ENCODE data around the gene SLC7A14. TPM values are rescaled to one million over a fixed set of nuclear protein-coding genes. Genes with fewer than 3 reads are reported as not detected.

SLC7A14 gene
- total RNA-seq, 2 experiments from 2014 or later = not detected

DNA sequence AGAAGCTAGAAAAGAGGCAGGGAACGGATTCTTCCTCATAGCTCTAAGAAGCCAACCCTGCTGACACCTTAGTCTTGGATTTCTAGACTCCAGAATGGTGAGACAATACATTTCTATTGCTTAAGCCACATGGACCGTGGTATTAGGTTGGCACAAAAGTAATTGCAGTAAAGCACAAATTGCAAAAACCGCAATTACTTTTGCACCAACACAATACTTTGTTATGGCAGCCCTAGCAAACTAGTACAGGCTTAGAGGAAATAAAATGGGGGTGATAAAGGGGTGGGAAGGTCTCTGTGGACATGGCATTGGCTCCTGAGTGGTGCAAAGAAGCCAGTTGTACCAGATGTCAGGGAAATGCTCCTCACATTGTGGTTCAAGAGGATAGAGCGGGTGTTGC is 56.0 kb downstream of the SLC7A14 start:
- intact Hi-C loops (cut with DNase I, micrococcal nuclease) = no loop called here
- CTCF ChIA-PET = no interaction called here

DNA sequence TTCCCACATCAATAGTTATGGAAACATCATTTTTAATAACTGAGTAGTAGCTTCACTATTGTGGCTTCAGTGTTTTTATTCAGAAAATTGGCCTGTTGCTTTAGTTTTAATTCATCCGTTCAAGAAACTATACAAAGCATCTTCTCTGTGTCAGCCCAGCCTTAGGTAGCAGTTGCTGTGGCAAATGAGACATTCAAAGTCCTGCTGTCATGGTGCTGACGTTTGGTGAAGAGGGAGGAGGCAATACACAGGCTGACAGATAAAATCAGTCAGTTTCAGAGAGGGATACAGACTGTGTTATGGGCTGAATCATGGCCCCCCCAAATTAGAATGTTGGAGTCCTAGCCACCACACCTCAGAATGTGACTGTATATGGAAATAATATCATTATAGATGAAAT is 56.5 kb downstream of the SLC7A14 start:
- Mint-ChIP-seq H3K4me1 (no peaks in the 10 kb centered on the region), H3K4me3 (no peak overlapping the region), H3K36me3 (ENCODE audit: low read depth) (no peaks in the 10 kb centered on the region), H3K27me3 (peaks cover 2% of the 10 kb centered on the region), H3K9me3 (ENCODE audit: low read depth) (no peaks in the 10 kb centered on the region), H3K27ac (no peak overlapping the region)
- intact Hi-C loops (cut with DNase I, micrococcal nuclease) = no loop called here
- no peak for ATAC-seq
- CTCF ChIA-PET = no interaction called here
- POLR2A ChIA-PET = no interaction called here
- DNase-seq = no peak

More for the DNA sequence above, 56.0 kb downstream of the SLC7A14 start:
- POLR2A ChIA-PET = no interaction called here
- H3K27ac Mint-ChIP-seq = no peak overlapping the region
- DNase-seq (no peak), ATAC-seq (no peak)
- no peak overlapping the region for H3K4me3 Mint-ChIP-seq
- H3K36me3 Mint-ChIP-seq (ENCODE audit: low read depth) = no peaks in the 10 kb centered on the region
- no peaks in the 10 kb centered on the region for H3K9me3 Mint-ChIP-seq (ENCODE audit: low read depth)
- no peaks in the 10 kb centered on the region for H3K4me1 Mint-ChIP-seq
- H3K27me3 Mint-ChIP-seq = peaks cover 2% of the 10 kb centered on the region

DNA sequence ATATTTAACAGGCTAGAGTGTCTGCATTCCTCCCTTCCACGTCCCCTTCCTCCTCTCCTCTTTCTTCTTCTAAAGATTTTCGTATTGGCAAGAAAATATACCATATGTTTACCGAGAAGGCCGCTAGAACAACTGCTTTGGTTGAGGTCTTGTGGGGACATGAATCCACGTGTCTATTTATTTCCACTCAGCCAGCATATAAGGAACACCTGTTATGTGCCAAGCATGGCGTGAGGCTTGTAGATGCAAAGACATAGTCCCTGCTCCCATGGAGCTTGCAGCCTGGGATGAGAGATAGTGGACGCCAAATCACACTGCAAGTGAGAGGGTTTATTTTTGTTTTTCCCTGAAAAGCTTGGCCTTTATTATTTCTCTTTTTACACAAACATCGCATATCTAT is 57.1 kb downstream of the SLC7A14 start:
- DNase-seq (no peak), ATAC-seq (no peak)
- Mint-ChIP-seq H3K36me3 (ENCODE audit: low read depth) (no peaks in the 10 kb centered on the region), H3K4me3 (no peak overlapping the region), H3K27ac (no peak overlapping the region), H3K4me1 (no peaks in the 10 kb centered on the region), H3K27me3 (peaks cover 2% of the 10 kb centered on the region), H3K9me3 (ENCODE audit: low read depth) (no peaks in the 10 kb centered on the region)
- intact Hi-C loops (cut with DNase I, micrococcal nuclease) = no loop called here
- ChIA-PET POLR2A (no interaction called here), CTCF (no interaction called here)

DNA sequence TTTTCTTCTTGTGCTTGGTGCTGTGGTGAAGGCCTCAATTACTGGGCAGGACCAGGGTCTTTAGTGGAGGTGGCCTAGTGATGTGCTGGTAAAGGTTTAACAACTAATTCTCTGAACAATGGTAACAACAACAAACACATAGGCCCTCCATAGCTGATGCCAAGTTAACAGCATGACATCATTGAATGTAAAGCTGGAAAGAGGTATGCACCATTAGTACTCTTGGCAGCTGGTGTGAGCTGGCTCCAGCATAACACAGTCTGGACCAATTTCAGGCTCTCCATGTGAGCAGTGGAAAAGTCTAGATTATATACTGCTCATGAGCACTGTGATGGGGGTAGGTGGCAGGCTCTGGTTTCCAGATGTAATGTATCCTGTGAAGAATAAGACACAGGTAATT is 61.8 kb downstream of the SLC7A14 start:
- Mint-ChIP-seq H3K9me3 (ENCODE audit: low read depth) (no peaks in the 10 kb centered on the region), H3K27ac (no peak overlapping the region), H3K36me3 (ENCODE audit: low read depth) (no peaks in the 10 kb centered on the region), H3K4me3 (no peak overlapping the region), H3K4me1 (peaks cover 4% of the 10 kb centered on the region), H3K27me3 (no peaks in the 10 kb centered on the region)
- ChIA-PET CTCF (no interaction called here), POLR2A (no interaction called here)
- intact Hi-C loops (cut with DNase I, micrococcal nuclease) = no loop called here
- ATAC-seq (no peak), DNase-seq (no peak)

DNA sequence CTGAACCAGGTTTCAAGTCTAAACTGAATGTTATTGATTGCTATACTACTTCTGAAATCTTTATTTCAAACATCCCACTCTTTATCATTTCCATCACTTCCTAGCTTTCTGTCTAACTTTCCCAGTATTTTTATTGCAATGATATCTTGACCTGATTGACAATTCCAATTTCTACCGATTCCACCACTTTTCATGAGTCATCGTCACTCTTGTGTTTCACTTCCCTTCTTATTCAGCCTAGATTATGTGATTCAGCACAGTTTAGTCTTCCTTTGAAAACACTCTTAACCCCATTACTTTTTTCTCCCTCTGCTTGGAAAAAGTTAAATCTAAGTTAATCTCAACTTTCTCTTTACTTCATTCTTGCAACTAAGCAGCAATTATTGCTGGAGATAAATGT is 62.6 kb downstream of the SLC7A14 start:
- ATAC-seq (no peak), DNase-seq (no peak)
- intact Hi-C loops (cut with DNase I, micrococcal nuclease) = no loop called here
- H3K27me3 Mint-ChIP-seq = peaks cover 4% of the 10 kb centered on the region
- no peaks in the 10 kb centered on the region for H3K9me3 Mint-ChIP-seq (ENCODE audit: low read depth)
- peaks cover 4% of the 10 kb centered on the region for H3K4me1 Mint-ChIP-seq
- no peaks in the 10 kb centered on the region for H3K36me3 Mint-ChIP-seq (ENCODE audit: low read depth)
- no peak overlapping the region for H3K27ac Mint-ChIP-seq
- CTCF ChIA-PET = interaction anchor here (0.5 to 1.7 kb wide), 2 partner anchors 43 to 110 kb away, joined by 3 to 7 read pairs; no protein-coding TSS in a partner anchor
- H3K4me3 Mint-ChIP-seq = no peak overlapping the region
- POLR2A ChIA-PET = no interaction called here

DNA sequence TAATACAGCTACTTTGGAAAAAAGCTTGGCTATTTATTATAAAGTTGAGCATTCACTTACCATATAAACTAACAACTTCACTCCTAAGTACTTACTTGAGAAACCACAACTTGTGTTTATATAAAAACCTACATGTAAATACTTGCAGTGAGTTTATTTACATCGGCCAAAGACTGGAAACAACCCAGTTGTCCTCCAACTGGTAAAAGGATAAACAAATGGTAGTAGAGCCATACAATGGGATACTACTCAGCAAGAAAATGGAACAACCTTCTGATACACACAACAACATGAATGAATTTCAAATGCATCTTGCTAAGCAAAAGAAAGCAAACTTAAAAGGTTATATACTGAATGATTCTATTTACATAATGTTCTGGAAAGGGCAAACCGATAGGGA is 63.7 kb downstream of the SLC7A14 start:
- H3K36me3 Mint-ChIP-seq (ENCODE audit: low read depth) = no peaks in the 10 kb centered on the region
- DNase-seq (no peak), ATAC-seq (no peak)
- no peak overlapping the region for H3K4me3 Mint-ChIP-seq
- CTCF ChIA-PET = interaction anchor here (1.7 kb wide), 1 partner anchor 109 kb away, joined by 7 read pairs; no protein-coding TSS in a partner anchor
- no peak overlapping the region for H3K27ac Mint-ChIP-seq
- peaks cover 4% of the 10 kb centered on the region for H3K4me1 Mint-ChIP-seq
- POLR2A ChIA-PET = no interaction called here
- peaks cover 9% of the 10 kb centered on the region for H3K27me3 Mint-ChIP-seq
- intact Hi-C loops (cut with DNase I, micrococcal nuclease) = no loop called here
- no peaks in the 10 kb centered on the region for H3K9me3 Mint-ChIP-seq (ENCODE audit: low read depth)

DNA sequence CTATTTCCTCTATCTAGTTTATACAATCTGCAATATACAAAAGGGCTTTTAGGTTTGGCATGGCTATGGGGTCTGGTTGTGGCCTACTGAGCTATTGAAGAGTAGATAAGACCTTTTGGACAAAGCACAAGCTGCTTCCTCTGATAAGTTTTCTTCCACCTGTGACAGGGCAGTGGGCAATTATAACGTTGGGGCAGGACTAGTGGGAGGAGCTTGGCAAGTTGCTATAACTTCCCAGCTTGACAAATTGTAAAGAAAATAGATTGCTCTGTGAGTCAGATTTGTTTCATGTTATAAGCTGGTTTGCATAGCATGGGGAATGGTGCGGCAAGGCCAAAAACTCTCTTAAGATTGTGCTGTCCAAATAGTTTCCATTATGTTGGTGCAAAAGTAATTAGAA is 64.9 kb downstream of the SLC7A14 start:
- Mint-ChIP-seq H3K9me3 (ENCODE audit: low read depth) (no peaks in the 10 kb centered on the region), H3K27ac (no peak overlapping the region), H3K27me3 (peaks cover 9% of the 10 kb centered on the region), H3K4me3 (no peak overlapping the region), H3K36me3 (ENCODE audit: low read depth) (no peaks in the 10 kb centered on the region), H3K4me1 (peaks cover 4% of the 10 kb centered on the region)
- ATAC-seq = no peak
- DNase-seq = no peak
- ChIA-PET POLR2A (no interaction called here), CTCF (no interaction called here)
- intact Hi-C loops (cut with DNase I, micrococcal nuclease) = no loop called here

DNA sequence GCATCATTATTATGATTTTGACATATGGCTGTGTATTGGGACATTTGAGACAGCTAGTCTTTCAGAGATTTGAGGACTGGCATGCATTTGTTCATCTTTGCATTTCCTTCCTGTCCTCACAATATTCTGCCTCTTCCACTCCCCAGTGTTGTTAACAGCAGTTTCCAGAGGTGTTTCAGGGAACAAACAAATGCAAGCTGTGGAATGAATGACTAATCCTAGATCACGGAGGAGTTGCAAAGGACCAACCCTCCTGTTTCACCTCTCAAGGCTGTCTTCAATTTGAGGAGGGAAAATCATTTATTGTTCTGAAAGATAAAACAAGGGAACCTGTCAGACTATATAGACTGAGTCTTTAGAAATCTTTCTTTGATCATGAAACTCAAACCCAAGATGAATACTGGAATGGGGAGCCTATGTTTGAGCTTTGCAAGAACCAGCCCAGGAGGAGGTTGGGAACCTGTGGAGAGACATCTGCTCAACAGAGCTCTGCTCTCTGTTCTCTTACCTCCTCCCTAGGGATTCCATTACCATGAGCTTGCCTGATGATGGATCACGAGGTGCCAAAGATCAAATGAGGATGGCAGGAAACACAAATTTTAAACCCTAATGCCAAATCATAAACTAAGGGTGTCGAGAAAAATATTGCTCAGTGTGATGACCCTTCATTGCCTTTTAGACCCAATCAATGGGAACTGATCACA is 68.5 kb downstream of the SLC7A14 start:
- H3K27ac Mint-ChIP-seq = no peak overlapping the region
- no peaks in the 10 kb centered on the region for H3K36me3 Mint-ChIP-seq (ENCODE audit: low read depth)
- DNase-seq (no peak), ATAC-seq (no peak)
- POLR2A ChIA-PET = interaction anchor here (0.5 kb wide), 1 partner anchor 321 kb away, joined by 3 read pairs; no protein-coding TSS in a partner anchor
- CTCF ChIA-PET = no interaction called here
- intact Hi-C loops (cut with DNase I, micrococcal nuclease) = no loop called here
- H3K4me1 Mint-ChIP-seq = no peaks in the 10 kb centered on the region
- H3K9me3 Mint-ChIP-seq (ENCODE audit: low read depth) = no peaks in the 10 kb centered on the region
- H3K4me3 Mint-ChIP-seq = no peak overlapping the region
- peaks cover 16% of the 10 kb centered on the region for H3K27me3 Mint-ChIP-seq

DNA sequence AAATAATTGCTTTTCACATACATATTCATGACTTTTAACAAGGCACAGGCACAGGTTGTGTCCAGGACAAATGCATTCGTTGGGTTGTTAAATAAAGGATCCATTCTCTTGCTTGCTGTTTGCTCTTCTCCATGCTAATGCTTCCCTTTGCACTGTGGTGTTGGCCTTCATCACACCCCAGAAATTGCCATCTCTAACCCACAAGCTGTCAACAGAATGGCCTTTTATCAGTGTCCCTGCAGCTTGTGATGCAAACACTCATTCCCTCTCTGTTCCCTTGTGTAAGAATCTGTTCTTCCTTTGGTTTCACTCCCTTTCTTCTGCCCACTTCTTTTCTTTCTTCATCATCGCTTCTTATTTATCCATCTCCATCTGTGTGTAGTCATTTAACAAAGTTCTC is 72.2 kb downstream of the SLC7A14 start:
- ATAC-seq = no peak
- Mint-ChIP-seq H3K9me3 (ENCODE audit: low read depth) (no peaks in the 10 kb centered on the region), H3K36me3 (ENCODE audit: low read depth) (no peaks in the 10 kb centered on the region), H3K4me1 (no peaks in the 10 kb centered on the region), H3K27me3 (peaks cover 15% of the 10 kb centered on the region), H3K27ac (no peak overlapping the region), H3K4me3 (no peak overlapping the region)
- ChIA-PET CTCF (no interaction called here), POLR2A (no interaction called here)
- intact Hi-C loops (cut with DNase I, micrococcal nuclease) = no loop called here
- no peak for DNase-seq

DNA sequence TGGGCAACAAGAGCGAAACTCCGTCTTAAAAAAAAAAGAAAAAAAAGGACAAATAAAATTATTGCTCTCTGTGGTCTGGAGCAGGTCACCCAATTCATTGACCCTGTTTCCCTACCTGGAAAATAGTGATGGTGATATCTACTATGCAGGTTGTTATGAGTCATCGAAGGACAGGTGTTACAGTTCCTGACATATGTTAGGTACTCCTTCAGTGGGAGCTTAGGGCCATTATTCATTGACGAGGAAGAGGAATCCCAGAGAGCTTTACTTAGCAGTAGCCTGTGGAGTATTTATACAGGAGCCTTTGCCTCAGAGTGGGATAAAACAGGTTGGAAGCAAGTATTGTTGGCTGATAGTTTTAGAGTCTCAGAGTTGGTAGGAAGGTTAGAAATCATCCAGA is 74.5 kb downstream of the SLC7A14 start:
- DNase-seq (no peak), ATAC-seq (no peak)
- CTCF ChIA-PET = no interaction called here
- Mint-ChIP-seq H3K4me3 (no peak overlapping the region), H3K27me3 (peaks cover 8% of the 10 kb centered on the region), H3K4me1 (no peaks in the 10 kb centered on the region), H3K27ac (no peak overlapping the region), H3K9me3 (ENCODE audit: low read depth) (no peaks in the 10 kb centered on the region), H3K36me3 (ENCODE audit: low read depth) (no peaks in the 10 kb centered on the region)
- POLR2A ChIA-PET = no interaction called here
- intact Hi-C loops (cut with DNase I, micrococcal nuclease) = no loop called here

DNA sequence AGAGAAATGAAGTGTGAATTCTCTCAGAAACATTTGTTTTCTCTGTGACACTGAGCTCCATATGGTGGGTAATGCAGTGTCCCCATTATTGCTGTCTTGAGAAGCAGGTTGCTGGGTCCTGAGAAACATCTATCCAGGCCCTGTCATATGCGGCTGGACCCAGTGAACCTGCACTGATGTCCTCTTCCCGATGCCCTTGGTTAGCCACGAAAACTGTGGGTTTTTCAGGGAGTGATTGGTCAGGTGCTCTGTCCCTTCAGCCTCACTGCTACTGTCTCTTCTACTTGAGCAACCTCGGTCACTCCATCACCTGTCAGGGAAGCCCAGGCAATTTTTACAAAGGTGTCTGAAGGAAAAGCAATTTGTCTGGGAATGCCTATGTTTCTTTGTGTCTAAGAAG is 77.0 kb downstream of the SLC7A14 start:
- intact Hi-C loops (cut with DNase I, micrococcal nuclease) = no loop called here
- DNase-seq (no peak), ATAC-seq (no peak)
- Mint-ChIP-seq H3K36me3 (ENCODE audit: low read depth) (no peaks in the 10 kb centered on the region), H3K27me3 (peaks cover 10% of the 10 kb centered on the region), H3K9me3 (ENCODE audit: low read depth) (no peaks in the 10 kb centered on the region), H3K4me1 (no peaks in the 10 kb centered on the region), H3K27ac (no peak overlapping the region), H3K4me3 (no peak overlapping the region)
- ChIA-PET CTCF (no interaction called here), POLR2A (no interaction called here)

DNA sequence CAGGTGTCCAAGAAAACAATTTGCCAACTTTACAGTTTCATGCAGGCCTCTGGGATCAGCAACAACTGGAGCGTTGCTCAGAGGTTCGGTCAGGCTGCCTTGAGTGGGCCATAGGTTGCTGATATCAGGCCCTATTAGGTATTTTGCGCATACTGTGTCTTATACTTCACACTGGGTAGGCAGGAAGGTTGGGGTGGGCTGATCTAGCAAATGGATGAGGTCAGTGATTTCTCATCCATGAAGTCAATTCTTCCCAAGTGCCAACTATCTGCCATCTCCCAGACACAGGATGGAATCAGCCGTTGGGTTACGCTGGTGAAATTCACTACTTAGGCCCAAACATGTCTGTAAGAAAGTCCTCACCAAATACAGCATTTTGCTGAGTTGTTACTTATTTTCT is 77.6 kb downstream of the SLC7A14 start:
- Mint-ChIP-seq H3K27me3 (peaks cover 8% of the 10 kb centered on the region), H3K36me3 (ENCODE audit: low read depth) (no peaks in the 10 kb centered on the region), H3K9me3 (ENCODE audit: low read depth) (no peaks in the 10 kb centered on the region), H3K4me3 (no peak overlapping the region), H3K27ac (no peak overlapping the region), H3K4me1 (no peaks in the 10 kb centered on the region)
- POLR2A ChIA-PET = no interaction called here
- intact Hi-C loops (cut with DNase I, micrococcal nuclease) = no loop called here
- CTCF ChIA-PET = no interaction called here
- no peak for DNase-seq
- ATAC-seq = no peak

DNA sequence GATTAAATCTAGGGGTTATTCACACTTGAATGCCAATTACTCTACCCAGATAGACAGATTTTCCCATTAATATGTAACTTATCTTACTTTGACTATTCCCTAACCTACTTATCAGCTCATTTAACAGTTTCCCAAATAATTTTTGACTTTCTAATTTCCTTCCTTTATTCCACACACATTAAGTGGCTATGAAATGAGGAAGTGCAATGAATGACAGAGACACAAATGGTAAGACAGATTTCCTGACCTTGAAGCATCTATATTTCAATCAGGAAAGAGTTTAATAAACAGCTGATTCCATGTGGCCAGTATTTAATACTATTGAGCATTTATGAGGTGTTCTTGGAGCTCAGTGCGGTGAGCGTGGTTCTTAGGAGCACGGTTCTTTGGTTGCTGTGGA is 78.8 kb downstream of the SLC7A14 start:
- no peaks in the 10 kb centered on the region for H3K9me3 Mint-ChIP-seq (ENCODE audit: low read depth)
- no peaks in the 10 kb centered on the region for H3K4me1 Mint-ChIP-seq
- H3K4me3 Mint-ChIP-seq = no peak overlapping the region
- no peak for DNase-seq
- H3K36me3 Mint-ChIP-seq (ENCODE audit: low read depth) = no peaks in the 10 kb centered on the region
- no peak for ATAC-seq
- H3K27me3 Mint-ChIP-seq = peaks cover 6% of the 10 kb centered on the region
- ChIA-PET POLR2A (no interaction called here), CTCF (interaction anchor here (0.9 kb wide), 1 partner anchor 14 kb away, joined by 3 read pairs; no protein-coding TSS in a partner anchor)
- intact Hi-C loops (cut with DNase I, micrococcal nuclease) = no loop called here
- H3K27ac Mint-ChIP-seq = no peak overlapping the region

All from activated CD4-positive, alpha-beta T cell treated with anti-CD3 and anti-CD28 coated beads for 36 hours (primary cell).